GM18511 (cell line): ENCODE data around the gene EPHB2.
"Not testable (repeated sequence)": the region's sequence is repeated elsewhere in the genome, so short reads cannot be mapped to it uniquely, and the experiment has no call there.

Experiments
- ATAC-seq: cut with Tn5 transposase; IDR thresholded peaks from one replicate; pipeline ENCODE4 v1.9.1; 2021; ENCODE audit warnings: mild to moderate bottlenecking, moderate library complexity; ENCODE audit not compliant: unreplicated experiment

EPHB2 gene

DNA sequence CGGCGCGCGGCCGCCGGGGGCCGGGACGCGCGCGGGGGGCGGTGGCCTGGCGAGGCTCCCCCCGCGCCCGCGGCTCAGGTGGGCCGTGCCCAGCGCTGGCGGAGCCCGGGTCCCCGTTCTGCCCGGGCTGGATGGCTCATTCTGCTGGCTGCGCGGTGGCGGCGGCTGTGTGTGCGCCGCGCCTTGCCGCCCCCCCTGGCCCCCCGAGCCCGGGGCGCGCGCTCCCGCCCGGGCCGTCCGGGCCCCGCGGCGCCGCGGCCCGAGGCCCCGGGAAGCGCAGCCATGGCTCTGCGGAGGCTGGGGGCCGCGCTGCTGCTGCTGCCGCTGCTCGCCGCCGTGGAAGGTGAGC is at the start of gene EPHB2:
Gene EPHB2, plus strand, starts transcription at position 139 of the 349 bp plus-strand sequence. Its CDS starts 144 bp downstream, at position 283.
- ATAC-seq, result no peak

GRCh38 chr1:22661880-22662279 is 48.8 kb upstream of the EPHB2 start:
- no peak for ATAC-seq

GRCh38 chr1:22662318-22662717 is 48.3 kb upstream of the EPHB2 start:
- no peak for ATAC-seq

- ATAC-seq, result no peak
Observed at GRCh38 chr1:22662986-22663408, 47.6 kb upstream of the EPHB2 start.

DNA sequence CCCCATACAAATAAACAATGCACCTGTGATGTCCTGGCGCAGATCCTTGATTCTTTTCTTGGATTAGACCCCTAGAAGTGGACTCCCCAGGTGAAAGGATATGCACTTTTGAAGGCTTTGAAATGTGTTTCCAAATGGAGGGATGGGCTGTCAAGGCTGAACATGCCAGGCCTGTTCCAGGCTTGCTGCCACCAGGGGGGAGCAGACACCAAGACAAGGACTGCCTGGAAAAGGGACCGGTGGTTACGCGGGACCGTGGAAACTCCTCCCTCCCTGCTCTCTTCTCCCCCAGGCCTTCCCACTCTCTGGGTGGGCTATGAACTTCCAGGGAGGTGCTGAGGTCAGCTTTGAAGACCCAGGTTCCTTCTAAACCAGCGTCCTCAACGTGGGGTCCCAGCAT is 44.9 kb upstream of the EPHB2 start:
- no peak for ATAC-seq

DNA sequence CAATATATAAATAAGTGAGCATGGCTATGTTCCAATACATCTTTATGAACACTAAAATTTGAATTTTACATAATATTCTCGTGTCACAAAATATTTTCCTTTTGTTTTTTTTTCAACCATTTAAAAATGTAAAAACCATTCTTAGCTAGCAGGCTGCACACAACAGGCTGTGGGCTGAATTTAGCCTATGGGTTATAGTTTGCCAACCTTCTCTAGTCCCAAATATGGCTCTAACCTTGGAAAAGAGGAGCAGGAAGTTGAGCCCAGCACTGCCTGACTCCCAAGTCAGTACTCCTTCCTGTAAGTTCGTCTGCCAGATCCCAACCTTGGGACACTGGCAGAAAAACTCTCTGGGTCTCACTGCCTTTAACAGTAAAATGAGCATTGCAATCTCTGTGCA is 44.2 kb upstream of the EPHB2 start:
- ATAC-seq, result no peak

GRCh38 chr1:22668840-22669239 is 41.8 kb upstream of the EPHB2 start:
- not testable (repeated sequence) for ATAC-seq

DNA sequence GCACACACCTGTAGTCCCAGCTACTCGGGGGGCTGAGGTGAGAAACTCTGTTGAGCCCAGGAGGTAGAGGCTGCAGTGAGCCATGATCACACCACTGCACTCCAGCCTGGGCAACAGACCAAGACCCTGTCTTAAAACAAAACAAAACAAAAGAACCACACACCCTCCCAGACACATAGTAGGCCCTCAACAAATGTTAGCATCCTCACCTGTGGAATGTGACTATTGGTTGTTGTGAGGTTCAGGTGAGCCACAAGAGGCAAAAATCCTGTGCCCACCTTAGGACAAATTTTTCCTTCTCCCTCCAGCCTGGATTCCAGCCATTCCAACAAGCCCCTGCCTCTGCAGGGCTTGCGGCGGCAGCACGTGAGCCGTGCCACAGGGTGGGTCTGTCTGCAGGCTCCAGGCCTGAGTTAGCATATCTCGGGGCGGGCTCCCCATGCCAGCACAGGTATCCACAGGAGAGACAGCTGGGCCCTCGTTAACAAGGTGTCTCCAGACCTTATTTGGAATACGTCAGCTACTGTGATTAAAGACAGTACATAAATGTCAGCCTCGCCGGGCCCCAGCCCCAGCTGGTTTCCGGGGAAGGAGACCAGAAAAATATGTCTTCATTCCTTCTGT is 40.2 kb upstream of the EPHB2 start:
- ATAC-seq, result no peak

DNA sequence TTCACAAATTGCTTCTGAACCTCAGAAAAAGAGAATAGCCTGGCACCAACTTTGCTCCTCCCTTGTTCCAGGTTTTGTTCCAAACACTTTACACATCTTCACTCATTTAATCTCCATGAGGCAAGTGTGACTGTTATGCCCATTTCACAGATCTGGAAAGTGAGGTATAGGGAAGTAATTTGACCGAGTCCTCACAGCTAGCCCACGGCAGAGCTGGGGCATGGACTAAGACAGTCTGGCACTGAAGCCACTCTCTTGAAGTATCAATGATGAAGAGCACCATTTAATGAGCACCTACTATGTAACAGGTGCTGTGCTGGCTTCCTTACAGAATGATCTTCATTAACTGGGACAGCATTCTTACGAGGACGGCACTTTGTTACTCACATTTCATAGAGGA is 38.6 kb upstream of the EPHB2 start:
- no peak for ATAC-seq

DNA sequence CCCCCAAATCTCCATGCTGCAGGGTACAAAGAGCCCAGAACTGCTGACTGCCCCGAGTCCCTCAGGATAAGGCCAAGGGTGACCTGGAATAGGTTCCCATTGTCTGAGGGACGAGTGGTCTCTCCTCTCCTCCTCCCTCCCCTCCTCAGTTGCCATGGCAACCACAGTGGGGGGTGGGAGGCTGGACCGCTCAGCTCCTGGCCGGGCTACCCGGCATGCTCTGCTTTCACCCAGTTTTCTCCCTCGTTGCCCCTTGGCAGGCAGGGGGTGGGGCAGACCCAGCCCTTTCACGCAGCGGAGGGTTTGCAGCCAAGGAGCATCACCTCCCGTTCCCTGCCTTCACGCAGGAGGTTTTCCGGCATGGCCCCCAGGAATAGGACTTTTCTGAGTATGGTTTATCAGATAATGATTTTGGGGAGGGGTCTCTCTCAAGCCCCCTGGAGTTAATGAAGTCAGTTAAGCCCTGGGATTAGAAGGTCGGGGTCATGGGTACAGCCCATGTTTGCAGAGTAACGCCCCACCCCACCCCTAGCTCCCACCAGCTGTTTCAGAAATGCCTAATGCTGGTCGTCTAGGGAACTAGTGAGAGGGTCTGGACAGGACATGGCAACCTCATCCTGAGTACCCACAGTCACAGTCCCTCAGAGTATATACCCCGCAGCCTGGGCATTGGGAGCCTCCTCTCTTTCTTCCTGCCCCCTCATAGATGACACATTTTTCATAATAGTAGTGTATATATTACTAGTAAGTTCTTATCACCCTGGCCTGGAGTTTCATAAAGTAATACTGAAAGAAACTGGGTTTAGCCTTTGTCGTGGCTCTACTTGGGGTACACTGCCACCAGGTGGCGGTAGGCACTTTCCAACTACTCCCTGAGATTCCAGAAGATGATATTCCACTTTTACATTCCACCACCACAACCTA is 36.9 kb upstream of the EPHB2 start:
- ATAC-seq, result no peak

- ATAC-seq, result no peak
Observed at GRCh38 chr1:22674410-22674749, 36.3 kb upstream of the EPHB2 start.

DNA sequence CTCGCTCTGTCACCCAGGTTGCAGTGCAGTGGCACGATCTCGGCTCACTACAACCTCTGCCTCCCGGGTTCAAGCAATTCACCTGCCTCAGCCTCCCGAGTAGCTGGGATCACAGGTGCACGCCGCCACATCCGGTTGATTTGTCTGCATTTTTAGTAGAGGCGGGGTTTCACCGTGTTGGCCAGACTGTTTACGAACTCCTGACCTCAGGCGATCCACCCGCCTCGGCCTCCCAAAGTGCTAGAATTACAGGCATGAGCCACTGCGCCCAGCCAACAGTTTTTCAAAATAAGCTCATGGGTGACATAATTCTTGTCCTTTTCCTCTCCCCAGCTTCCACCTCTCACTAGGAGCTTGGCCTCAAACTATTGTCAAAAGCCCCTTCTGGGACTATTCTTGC is 34.5 kb upstream of the EPHB2 start:
- not testable (repeated sequence) for ATAC-seq

- no peak for ATAC-seq
Observed at GRCh38 chr1:22676916-22677583, 33.6 kb upstream of the EPHB2 start.

DNA sequence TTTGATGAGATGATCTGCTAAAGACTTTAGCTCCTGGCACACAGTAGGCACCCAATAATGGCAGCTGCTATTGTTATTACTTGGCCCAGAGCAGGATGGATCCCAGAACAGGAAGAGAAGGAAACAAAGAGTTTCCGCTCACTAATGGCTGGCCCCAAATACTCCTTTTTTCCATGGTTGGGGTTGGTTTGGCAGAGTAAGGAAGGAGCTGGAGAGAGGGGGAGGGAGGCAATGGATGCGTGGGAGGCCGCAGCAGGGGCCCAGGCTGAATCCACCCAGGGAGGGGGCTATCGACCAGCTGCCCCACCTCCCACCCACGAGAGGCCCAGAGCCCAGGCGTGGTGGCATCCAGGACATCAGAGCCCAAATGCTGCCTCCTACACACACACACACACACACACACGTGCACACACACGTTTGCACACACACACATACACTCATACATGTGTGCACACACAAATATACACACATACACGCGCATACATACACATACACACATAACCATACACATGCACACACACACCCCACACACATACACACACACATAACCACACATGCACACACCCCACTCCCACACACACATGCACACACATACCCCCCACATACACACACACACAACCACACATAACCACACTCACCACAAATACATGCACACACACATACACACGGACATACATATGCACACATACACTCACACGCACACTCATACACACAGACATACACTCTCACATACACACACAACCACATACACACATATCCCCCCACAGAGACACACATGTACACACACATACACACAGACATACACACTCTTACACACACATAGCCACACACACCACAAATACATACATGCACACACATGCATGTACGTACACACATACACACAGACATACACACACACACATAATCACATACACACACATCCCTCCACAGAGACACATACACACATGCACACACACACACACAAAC is 32.4 kb upstream of the EPHB2 start:
- ATAC-seq, result no peak

GRCh38 chr1:22680726-22681125 is 29.9 kb upstream of the EPHB2 start:
- no peak for ATAC-seq

GRCh38 chr1:22681556-22682276 is 28.9 kb upstream of the EPHB2 start:
- no peak for ATAC-seq

DNA sequence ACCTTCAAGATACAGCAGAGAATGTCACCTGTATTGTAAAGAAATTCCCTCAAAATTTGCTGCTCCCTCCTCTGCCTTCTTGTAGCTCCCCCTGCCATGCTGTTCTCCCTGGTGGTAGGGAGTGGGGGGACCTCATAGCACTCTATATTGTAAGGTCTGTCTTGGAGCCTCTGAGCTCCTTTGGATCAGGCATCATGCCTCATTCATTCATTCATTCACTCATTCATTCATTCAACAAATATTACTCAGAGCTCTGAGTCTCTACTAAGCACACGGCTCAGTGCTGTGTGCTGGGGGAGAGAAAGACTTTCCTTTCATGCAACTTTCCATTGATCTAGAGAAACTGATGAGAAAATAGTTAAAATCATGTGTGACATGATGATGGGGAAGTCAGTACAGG is 27.1 kb upstream of the EPHB2 start:
- ATAC-seq, result no peak

DNA sequence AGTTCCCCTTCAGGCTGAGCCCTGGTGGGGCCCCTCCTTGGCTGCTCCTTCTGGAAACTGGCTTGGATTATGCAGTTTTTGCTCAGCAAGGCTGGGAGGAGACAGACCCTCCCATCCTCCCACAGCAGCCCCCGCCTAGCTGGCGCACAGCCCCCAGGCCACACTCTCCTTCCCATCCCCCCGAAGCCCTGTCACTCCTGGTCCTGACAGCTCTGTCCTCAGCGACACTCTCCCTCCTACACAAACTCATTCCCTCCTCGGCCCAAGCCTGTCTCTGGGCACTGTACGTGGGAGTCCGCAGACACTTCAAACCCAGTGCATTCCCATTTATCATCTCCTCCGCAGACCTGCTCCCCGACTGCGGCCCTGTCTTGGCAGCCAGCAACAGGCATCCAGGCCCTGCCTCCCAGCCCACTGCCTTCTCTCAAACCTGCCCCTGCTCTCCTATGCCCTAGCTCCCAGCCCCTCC is 25.0 kb upstream of the EPHB2 start:
- no peak for ATAC-seq

DNA sequence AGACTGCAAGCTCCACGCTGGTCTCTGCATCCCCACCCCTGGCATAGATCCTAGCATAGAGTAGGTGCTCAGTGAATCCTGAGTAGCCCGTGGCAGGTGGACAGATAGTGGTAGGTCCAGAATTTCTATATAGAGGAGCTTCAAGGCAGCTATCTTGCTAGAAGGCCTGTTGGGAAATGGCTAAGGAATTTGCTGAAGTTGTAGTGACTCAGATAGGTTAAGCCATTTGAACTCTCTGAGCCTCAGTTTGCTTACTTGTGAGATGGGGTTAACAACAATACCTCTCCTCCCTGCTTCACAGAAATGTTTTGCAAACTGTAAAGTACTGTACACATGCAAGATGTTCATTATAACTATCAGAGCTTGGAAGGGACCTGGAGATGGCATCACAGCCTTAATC is 23.4 kb upstream of the EPHB2 start:
- ATAC-seq, result no peak

GRCh38 chr1:22688466-22688865 is 22.2 kb upstream of the EPHB2 start:
- ATAC-seq, result no peak
